Natural killer cell treated with Interleukin-12 subunit alpha and Interleukin-12 subunit beta and Interleukin-15 and Interleukin-18, amount 100 ng/mL, for 72 hours (primary cell): ENCODE data around the gene GLYR1. TPM values are rescaled to one million over a fixed set of nuclear protein-coding genes. Genes with fewer than 3 reads are reported as not detected.
"Not testable (repeated sequence)": the region's sequence is repeated elsewhere in the genome, so short reads cannot be mapped to it uniquely, and the experiment has no call there.

Experiments
- ATAC-seq, 2 donors: fragments of 150-1000 bp; cut with Tn5 transposase in 1 of 2; sonication (Bioruptor Pico), chemical (Tn5 transposase) in 1 of 2; 2 replicates each; pipeline ENCODE4 v1.10.0; 2021
- DNase-seq: peaks from one replicate; pipeline ENCODE4 v3.0.0; 2022; ENCODE audit warnings: low spot score
- H3K27ac Mint-ChIP-seq, 2 donors: 1 replicate in 1 of 2; 2 replicates in 1 of 2; pipeline ENCODE4 v1.8.0; 2022; ENCODE audit warnings: mixed read lengths in 2 of 2, mild to moderate bottlenecking in 1 of 2, moderate library complexity in 1 of 2
- H3K27me3 Mint-ChIP-seq, 2 donors: 1 replicate in 1 of 2; 2 replicates in 1 of 2; pipeline ENCODE4 v1.8.0; 2022; ENCODE audit warnings: mixed read lengths in 2 of 2
- H3K36me3 Mint-ChIP-seq: one replicate; pipeline ENCODE4 v1.8.0; 2022; ENCODE audit warnings: mixed read lengths
- H3K4me1 Mint-ChIP-seq, 2 donors: 1 replicate in 1 of 2; 2 replicates in 1 of 2; pipeline ENCODE4 v1.8.0; 2022; ENCODE audit warnings: low read depth in 2 of 2, mixed read lengths in 2 of 2, mild to moderate bottlenecking in 1 of 2
- H3K4me3 Mint-ChIP-seq: one replicate; pipeline ENCODE4 v1.8.0; 2022; ENCODE audit warnings: mixed read lengths
- H3K9me3 Mint-ChIP-seq: 2 replicates; pipeline ENCODE4 v1.8.0; 2022; ENCODE audit warnings: mixed read lengths
- total RNA-seq, 2 donors: library from RNA; stranded (reverse); gene quantifications; one replicate each; pipeline ENCODE4 v1.2.3, GENCODE V29; 2022

The GLYR1 gene
- total RNA-seq, 2 donors from 2014 or later, result 126 to 156 TPM

DNA sequence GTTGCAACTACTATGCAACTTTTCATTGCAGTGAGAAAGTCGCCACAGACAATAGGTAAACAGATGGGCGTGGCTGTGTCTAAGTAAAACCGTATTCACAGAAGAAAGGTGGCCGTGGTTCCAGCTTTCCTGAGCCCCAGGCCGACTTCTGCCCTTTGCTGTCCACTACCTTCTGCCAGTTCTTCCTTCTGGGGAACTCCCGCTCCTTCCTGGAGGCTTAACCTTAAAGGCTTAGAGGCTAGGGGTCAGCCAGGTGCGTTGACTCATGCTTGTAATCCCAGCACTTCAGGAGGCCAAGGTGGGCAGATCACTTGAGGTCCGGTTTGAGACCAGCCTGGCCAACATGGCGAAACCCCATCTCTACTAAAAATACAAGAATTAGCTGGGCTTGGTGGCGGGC, 56.8 kb downstream of the GLYR1 start:
- DNase-seq (no peak), ATAC-seq (no peak)
- H3K27ac Mint-ChIP-seq, result no peak overlapping the region
- no peaks in the 10 kb centered on the region for H3K36me3 Mint-ChIP-seq
- H3K4me1 Mint-ChIP-seq, result no peaks in the 10 kb centered on the region
- H3K27me3 Mint-ChIP-seq, result no peaks in the 10 kb centered on the region
- H3K4me3 Mint-ChIP-seq, result no peak overlapping the region
- no peaks in the 10 kb centered on the region for H3K9me3 Mint-ChIP-seq

DNA sequence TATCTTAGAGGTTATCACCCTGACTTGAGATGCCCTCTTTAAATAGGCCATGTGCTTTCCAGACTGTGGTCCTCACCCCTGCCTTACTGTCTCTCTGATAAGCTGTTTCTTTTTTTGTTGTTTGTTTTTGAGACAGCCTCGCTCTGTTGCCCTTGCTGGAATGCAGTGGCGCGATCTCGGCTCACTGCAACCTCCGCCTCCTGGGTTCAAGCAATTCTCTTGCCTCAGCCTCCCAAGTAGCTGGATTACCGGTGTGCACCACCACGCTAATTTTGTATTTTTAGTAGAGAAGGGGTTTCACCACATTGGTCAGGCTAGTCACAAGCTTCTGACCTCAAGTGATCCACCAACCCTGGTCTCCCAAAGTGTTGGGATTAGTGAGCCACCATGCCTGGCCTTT, 58.2 kb downstream of the GLYR1 start:
- Mint-ChIP-seq H3K27me3 (no peaks in the 10 kb centered on the region), H3K4me1 (no peaks in the 10 kb centered on the region), H3K36me3 (no peaks in the 10 kb centered on the region), H3K9me3 (no peaks in the 10 kb centered on the region), H3K4me3 (no peak overlapping the region), H3K27ac (no peak overlapping the region)
- ATAC-seq (no peak), DNase-seq (no peak)

DNA sequence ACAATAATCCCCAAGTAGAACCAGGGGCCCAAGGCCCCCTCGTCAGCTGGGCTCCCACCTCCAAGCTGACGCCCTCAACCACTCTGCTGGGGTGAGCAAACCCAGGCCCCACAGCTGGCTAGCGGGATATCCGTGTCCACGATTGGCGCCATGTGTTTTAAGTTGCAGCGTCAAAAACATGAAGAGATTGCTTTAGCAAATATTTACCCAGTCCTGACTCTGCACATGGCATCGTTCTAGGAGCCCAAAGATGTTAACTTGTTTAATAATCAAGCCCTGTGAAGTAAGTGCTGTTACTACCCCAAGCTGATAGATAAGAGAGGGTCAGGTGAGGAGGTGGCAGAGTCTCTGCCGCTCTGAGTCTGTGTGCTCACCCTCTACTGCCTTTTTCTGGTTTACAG, 58.6 kb downstream of the GLYR1 start:
- DNase-seq (peak; percentile 44), ATAC-seq (no peak)
- Mint-ChIP-seq H3K27me3 (no peaks in the 10 kb centered on the region), H3K9me3 (no peaks in the 10 kb centered on the region), H3K36me3 (no peaks in the 10 kb centered on the region), H3K4me3 (no peak overlapping the region), H3K4me1 (no peaks in the 10 kb centered on the region), H3K27ac (no peak overlapping the region)

DNA sequence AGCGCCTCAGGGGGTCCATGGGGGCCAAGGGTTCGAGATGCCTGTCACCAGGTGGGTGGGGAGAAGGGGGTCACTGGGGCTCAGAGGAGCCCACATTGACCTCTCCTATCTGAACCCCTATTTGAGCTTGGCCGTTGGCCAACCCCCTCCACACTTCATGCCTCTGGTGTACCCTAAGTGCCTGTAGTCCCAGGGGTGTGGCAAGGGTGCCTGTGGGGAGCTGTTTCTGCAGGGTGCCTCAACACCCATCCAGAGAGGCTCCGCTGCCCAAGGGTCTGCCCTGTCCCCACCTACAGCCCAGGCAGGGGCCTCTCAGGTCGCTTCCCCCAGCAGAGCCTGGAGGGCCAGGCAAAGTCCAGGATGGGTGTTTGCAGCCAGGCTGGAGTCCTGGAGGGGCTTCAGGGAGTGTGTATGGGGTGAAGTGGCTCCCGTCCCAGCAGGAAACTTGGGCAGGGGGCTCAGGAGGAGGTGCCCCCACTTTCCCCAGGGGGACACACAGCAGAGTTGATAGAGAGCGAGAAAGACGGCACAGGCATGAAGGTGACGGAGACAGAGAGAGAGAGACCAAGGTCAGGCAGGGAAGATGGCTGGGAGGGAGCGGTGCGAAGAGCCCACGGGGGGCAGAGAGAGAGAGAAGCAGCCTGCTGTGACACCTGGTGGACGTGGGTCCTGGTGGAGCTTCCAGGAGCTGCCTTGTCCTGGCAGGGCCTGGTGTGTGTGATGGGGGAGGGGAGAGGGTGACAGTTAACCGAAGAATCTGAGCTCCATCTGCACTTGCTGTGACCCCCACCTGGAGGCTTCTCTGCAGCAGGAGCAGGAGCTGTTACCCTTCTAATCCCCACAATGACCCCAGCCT, 59.2 kb downstream of the GLYR1 start, which contains the start of gene SEPTIN12:
TSS of gene SEPTIN12 (minus strand) at position 719 of the 856 bp plus-strand sequence. CDS start at position 19, 700 bp downstream.
- Mint-ChIP-seq H3K9me3 (no peaks in the 10 kb centered on the region), H3K27me3 (no peaks in the 10 kb centered on the region), H3K4me1 (no peaks in the 10 kb centered on the region), H3K36me3 (no peaks in the 10 kb centered on the region), H3K4me3 (no peak within 1 kb of the TSS), H3K27ac (no peak within 1 kb of the TSS)
- no peak for ATAC-seq
- DNase-seq, result peak; percentile 29

DNA sequence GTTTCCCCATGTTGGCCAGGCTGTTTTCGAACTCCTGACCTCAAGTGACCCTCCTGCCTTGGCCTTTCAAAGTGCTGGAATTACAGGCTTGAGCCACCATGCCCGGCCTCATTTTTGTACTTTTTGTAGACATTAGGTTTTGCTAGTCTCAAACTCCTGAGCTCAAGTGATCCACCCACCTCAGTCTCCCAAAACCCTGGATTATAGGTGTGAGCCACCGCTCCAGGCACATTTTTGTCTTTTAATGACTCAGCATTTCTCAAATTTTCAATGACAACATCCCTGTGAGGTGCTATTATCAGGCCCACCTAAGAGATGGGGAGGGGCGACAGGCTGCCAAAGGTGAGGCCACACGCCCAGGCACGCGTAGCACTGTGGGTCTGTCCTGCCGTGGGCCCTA, 60.0 kb downstream of the GLYR1 start:
- H3K27ac Mint-ChIP-seq, result no peak overlapping the region
- H3K27me3 Mint-ChIP-seq, result no peaks in the 10 kb centered on the region
- no peaks in the 10 kb centered on the region for H3K36me3 Mint-ChIP-seq
- H3K9me3 Mint-ChIP-seq, result no peaks in the 10 kb centered on the region
- peak; percentile 45 for DNase-seq
- H3K4me1 Mint-ChIP-seq, result no peaks in the 10 kb centered on the region
- ATAC-seq, result no peak
- H3K4me3 Mint-ChIP-seq, result no peak overlapping the region

DNA sequence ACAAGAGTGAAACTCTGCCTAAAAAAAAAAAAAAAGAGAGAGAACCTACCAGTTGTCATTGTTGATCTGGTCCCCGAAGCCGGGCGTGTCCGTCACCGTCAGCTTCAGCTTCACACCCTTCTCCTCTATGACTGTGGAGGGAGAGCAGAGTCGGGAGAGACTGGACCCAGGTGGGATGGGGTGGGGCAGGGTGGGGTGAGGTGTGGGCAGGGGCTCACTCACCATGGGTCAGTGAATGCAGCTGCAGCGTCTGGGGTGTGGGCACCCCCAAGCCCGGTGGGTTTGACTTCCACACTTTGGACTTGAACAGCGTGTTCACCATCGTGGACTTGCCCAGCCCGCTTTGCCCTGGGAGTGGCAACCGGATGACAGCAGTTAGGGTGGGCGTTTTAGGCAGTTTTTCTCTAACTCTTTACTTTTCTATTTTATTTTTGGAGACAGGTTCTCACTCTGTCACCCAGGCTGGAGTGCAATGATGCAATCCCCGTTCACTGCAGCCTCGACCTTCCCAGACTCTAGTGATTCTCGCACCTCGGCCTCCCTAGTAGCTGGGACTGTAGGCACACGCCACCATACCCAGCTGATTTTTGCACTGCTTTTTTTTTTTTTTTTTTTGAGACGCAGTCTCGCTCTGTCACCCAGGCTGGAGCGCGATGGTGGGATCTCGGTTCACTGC, 61.2 kb downstream of the GLYR1 start:
- ATAC-seq, result peak in 1 of 2 donors; percentile 52

DNA sequence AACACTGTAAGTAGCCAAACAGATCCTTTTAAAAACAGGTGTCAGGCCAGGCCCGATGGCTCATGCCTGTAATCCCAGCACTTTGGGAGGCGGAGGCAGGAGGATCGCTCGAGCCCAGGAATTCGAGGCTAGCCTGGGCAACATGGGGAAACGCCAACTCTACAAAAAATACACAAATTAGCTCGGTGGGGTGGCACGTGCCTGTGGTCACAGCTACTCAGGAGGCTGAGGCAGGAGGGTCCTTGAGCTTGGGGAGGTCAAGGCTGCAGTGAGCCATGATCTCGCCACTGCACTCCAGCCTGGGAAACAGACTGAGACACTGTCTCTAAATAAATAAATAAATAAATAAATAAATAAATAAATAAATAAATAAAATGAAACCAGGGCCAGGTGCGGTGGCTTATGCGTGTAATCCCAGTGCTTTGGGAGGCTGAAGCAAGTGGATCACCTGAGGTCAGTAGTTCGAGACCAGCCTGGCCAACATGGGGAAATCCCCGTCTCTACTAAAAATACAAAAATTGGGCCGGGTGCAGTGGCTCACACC, 62.6 kb downstream of the GLYR1 start:
- H3K4me3 Mint-ChIP-seq, H3K27me3 Mint-ChIP-seq, H3K27ac Mint-ChIP-seq, H3K9me3 Mint-ChIP-seq, DNase-seq, ATAC-seq, H3K4me1 Mint-ChIP-seq, H3K36me3 Mint-ChIP-seq: not testable (repeated sequence)

More for the DNA sequence above, 61.2 kb downstream of the GLYR1 start:
- DNase-seq, result no peak
- Mint-ChIP-seq H3K36me3 (no peaks in the 10 kb centered on the region), H3K4me1 (no peaks in the 10 kb centered on the region), H3K27ac (no peak overlapping the region), H3K4me3 (no peak overlapping the region), H3K27me3 (no peaks in the 10 kb centered on the region), H3K9me3 (no peaks in the 10 kb centered on the region)

DNA sequence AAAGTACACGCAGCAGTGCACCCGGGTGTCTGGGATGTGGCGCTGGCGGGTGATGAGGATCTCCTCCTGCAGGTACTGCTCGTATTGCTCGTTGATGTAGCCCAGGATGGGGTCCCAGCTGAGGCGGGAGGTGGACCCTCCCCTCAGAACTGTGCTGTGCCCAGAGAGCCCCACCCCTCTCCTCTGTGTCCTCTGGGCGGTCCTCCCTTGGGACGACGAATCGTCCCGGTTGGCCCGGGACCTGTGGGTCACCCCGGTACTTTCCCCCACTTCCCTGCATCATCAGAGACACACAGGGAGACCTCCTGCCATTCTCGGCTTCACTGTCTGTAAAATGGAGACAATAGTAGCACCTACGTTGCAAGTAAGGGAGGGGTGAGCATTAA, 63.1 kb downstream of the GLYR1 start:
- no peak for ATAC-seq
- Mint-ChIP-seq H3K27ac (no peak overlapping the region), H3K9me3 (no peaks in the 10 kb centered on the region), H3K4me1 (no peaks in the 10 kb centered on the region), H3K36me3 (no peaks in the 10 kb centered on the region), H3K27me3 (no peaks in the 10 kb centered on the region), H3K4me3 (no peak overlapping the region)
- no peak for DNase-seq

DNA sequence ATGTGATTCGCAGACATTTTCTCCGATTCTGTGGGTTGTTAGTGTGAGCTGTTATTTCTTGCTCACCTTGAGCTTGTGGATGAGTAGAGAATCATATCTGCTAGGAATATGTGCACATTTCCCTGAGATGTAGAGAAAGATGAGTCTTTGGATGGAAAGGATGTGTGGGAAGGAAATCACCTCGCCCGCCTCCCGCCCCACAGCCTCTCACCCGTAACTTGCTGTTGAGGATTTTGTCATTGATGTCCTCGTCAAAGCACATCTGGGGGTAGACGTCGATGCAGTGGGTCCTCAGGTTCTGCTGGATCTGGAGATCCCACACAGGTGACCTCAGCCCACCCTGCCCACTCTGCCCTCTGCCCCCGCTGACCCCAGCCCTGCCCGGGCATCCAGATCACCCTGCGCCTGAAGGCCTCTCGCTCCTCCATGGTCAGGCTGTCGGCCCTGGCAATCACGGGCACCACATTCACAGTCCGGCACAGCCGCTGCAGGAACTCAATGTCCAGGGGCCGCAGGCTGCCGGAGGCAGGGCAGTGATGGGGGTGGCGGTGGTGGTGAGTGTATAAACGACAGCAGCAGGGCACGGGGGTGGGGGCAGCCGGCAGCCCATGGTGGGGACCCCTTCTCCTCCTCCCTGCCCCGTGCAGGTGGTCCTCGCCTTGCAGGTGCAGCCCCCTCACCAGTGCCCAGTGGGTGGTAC, 63.7 kb downstream of the GLYR1 start:
- Mint-ChIP-seq H3K27me3 (no peaks in the 10 kb centered on the region), H3K27ac (no peak overlapping the region), H3K4me3 (no peak overlapping the region), H3K9me3 (no peaks in the 10 kb centered on the region), H3K36me3 (no peaks in the 10 kb centered on the region), H3K4me1 (no peaks in the 10 kb centered on the region)
- DNase-seq (no peak), ATAC-seq (no peak)

DNA sequence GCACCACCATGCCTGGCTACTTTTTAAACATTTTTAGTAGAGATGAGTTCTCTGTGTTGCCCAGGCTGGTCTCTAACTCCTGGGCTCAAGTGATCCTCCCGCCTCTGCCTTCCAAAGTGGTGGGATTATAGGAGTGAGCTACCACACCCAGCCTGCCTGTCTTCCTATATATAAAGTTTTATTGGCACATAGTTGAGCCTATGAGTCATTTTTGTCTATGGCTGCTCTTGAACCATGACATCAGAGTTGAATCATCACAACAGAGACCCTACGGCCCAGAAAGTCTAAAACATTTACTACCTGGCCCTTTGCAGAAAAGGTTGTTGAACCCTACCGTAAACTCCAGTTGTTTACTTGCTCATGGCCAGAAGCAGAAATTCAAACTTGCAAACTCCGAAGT, 66.9 kb downstream of the GLYR1 start:
- Mint-ChIP-seq H3K36me3 (no peaks in the 10 kb centered on the region), H3K27ac (no peak overlapping the region), H3K4me3 (no peak overlapping the region), H3K4me1 (no peaks in the 10 kb centered on the region), H3K27me3 (peaks cover 0 to 2% of the 10 kb centered on the region in 2 donors), H3K9me3 (no peaks in the 10 kb centered on the region)
- ATAC-seq (no peak), DNase-seq (no peak)

DNA sequence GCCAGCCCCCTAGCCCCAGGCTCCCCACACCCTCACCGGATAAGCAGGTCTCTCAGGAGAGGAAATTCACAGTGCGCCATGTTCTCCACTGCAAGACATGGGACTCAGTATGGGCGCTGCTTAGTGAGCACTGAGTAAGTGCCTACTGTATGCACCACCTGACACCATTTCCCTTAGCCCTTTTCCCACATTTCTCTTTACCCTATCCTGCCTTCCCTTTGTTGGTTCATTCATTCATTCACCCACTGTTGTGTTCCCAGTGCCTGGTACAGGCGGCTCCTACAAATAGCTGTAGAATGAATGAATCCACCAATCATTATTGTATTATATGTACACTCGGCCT, 69.1 kb downstream of the GLYR1 start:
- H3K27ac Mint-ChIP-seq, result no peak overlapping the region
- no peaks in the 10 kb centered on the region for H3K36me3 Mint-ChIP-seq
- DNase-seq (no peak), ATAC-seq (no peak)
- H3K9me3 Mint-ChIP-seq, result no peaks in the 10 kb centered on the region
- no peak overlapping the region for H3K4me3 Mint-ChIP-seq
- H3K4me1 Mint-ChIP-seq, result no peaks in the 10 kb centered on the region
- H3K27me3 Mint-ChIP-seq, result peaks cover 0 to 2% of the 10 kb centered on the region in 2 donors

DNA sequence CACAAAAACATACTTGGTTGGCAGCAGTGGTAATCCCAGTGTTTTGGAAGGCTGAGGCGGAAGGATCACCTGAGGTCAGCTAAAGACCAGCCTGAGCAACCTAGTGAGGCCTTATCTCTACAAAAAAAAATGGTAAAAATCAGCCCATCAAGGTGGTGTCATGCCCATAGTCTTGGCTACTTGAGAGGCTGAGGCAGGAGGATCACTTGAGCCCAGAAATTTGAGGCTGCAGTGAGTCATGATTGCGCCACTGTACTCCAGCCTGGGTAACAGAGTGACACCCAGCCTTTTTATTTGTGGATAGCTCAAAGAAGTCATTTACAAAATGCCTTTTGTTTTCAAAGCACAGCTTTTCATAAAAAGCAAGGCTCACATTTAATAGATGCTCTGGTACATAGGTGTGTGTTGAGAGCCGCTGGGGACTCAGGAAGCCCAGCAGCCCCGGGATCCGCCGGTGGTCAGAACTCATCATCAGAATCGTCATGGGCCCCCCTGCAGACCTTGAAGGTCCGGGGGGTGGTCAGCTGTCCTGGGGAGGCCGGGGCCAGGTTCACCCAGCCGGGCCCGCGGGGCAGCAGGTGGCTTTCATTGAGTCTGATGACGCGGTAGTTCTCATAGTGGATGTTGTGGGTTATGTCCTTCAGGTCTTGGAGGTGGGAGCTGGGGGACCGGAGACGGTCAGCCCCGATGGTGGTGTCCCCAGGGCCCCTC, 69.6 kb downstream of the GLYR1 start:
- H3K4me3 Mint-ChIP-seq, result no peak overlapping the region
- no peaks in the 10 kb centered on the region for H3K4me1 Mint-ChIP-seq
- peaks cover 0 to 2% of the 10 kb centered on the region in 2 donors for H3K27me3 Mint-ChIP-seq
- no peaks in the 10 kb centered on the region for H3K36me3 Mint-ChIP-seq
- no peak overlapping the region for H3K27ac Mint-ChIP-seq
- H3K9me3 Mint-ChIP-seq, result no peaks in the 10 kb centered on the region
- no peak for DNase-seq
- ATAC-seq, result no peak

DNA sequence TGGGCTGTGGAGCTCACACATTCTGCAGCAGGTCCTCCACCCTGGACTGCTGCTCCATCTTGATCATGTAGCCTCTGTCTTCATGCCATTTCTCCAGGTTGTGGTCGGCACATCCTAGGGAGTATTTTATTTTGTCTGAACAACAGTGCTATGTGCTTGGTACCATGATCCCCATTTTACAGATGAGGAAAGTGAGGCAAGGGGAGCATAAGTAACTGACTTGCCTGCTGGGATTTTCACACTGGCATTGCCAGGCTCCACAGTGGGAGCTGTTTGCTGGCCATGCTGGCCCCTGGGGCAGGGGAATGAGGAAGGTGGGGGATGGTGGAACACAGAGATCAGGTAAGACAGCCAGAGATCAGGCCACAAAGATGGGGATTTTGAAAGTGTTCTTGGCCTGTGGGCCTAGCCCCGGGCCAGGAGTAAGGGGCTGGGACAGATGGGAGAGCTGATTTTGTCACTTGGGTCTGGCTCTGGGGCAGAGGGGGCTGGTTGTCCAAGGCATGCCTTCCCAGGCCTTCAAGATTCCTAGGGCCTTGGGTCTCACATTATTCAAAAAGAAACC, 70.9 kb downstream of the GLYR1 start:
- Mint-ChIP-seq H3K27ac (no peak overlapping the region), H3K36me3 (no peaks in the 10 kb centered on the region), H3K9me3 (no peaks in the 10 kb centered on the region), H3K4me3 (no peak overlapping the region), H3K4me1 (no peaks in the 10 kb centered on the region), H3K27me3 (peaks cover 0 to 2% of the 10 kb centered on the region in 2 donors)
- DNase-seq, result no peak
- ATAC-seq, result no peak
